ENCODE data around the gene CEP63.

CEP63 gene

DNA sequence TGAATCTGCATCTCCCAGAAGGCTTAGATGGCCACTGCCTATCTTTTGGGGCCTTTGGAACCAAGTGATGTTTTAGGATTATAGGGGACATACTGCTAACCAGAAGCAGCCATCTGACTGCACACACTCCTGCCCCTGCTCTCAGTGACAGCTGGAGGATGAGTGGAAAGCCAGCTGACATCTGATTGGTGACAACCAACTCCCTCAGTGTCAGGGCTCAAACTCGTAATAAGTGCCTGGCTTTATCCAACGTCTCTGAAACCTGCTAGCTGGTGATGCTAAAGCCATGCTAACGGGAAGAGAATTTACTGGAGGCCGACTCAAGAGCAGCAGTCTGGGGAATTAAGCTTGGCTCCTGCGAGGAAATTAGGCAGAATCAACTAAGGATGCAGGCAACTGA, 129.9 kb downstream of the CEP63 start:
- DNase-seq (ENCODE audit: low read depth), result no peak
- TF ChIP-seq, protein P1, sequence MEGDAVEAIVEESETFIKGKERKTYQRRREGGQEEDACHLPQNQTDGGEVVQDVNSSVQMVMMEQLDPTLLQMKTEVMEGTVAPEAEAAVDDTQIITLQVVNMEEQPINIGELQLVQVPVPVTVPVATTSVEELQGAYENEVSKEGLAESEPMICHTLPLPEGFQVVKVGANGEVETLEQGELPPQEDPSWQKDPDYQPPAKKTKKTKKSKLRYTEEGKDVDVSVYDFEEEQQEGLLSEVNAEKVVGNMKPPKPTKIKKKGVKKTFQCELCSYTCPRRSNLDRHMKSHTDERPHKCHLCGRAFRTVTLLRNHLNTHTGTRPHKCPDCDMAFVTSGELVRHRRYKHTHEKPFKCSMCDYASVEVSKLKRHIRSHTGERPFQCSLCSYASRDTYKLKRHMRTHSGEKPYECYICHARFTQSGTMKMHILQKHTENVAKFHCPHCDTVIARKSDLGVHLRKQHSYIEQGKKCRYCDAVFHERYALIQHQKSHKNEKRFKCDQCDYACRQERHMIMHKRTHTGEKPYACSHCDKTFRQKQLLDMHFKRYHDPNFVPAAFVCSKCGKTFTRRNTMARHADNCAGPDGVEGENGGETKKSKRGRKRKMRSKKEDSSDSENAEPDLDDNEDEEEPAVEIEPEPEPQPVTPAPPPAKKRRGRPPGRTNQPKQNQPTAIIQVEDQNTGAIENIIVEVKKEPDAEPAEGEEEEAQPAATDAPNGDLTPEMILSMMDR (IDR thresholded peaks at IDR 0.05; ENCODE audit: insufficient read depth, low read depth, low read length, missing control alignments), result no peak
- no peak overlapping the region for H3K4me3 ChIP-seq (ENCODE audit: low read depth, low read length)

DNA sequence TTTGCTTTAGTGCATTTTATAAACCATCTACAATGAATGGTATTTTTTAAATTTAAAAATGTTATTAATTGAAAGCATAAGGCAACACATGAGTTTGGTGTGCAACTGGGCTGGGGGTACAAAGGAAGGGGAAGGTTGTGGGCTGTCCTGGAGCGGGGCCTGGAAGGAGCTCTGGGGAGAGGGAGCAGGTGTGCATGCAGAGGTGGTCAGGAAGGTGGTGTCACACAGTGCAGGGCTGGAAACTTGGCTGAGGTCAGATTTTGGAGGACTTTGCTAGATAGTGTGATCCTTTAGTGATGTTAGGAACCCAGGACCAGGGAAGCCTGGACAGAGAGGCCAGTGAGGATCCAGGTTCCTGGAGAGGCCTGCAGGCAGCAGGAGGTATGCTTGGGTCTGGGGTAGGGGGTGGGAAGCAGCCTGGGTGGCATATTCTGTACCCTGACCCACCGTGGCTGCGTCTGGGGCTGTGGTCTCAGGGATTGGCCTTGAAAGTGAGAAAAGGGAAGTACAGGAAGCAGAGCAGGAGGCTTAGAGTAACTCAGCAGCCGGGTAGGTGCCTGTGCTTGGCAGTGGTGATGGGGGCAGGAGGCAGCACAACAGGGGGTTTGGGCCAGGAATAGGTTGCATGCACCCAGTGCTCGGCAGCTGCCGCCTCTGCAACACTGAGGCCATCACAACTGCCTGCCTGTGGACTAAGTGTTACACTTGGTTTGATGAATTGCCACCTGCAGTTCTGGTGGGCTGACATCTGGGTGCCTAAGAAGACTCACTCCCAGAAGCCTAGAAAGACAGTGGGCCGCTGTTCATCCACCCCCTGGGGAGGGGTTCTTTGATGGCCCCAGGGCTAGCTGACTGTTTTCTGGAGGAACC, 132.0 kb downstream of the CEP63 start:
- TF ChIP-seq, protein P1 (IDR thresholded peaks at IDR 0.05; ENCODE audit: insufficient read depth, low read depth, low read length, missing control alignments), result no peak
- no peak for DNase-seq (ENCODE audit: low read depth)

DNA sequence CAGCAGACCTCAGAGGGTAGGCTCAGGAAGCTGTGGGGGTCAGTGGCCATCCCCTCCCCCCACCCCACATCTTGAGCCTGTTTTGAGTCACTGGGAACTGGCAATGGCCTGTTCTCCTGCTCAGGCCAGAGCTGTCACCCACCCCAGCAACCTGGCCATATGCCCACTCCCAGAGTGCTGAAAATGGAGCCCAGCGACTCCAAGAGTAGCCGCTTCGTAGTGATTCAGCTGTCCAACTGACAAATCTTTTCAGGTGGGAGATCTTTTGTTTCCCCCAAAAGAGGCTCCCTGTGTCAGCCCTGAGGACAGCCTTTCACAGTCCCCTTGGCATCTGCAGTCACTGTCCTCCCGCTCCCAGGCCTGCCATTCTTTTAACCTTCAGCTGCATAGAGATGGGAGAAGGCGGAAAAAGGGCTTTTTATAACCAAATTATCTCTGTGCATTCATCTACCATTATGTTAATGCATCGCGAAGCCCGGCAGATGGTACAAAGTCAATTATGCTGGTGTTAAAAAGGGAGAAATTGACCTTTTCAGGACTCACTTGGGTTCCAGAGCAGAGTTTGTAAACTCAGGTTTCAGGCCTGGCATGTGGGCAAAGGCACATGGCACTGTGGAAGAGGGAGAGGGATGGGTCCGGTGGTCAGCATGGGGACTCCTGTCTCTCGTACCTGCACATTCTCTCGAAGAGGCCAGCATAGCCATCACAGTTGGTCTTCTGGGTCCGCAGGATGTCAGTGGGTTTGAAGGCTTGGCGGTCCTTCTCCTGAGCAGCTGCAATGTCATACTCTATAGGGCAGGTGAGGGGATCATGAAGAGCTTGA, 132.8 kb downstream of the CEP63 start:
- no peak overlapping the region for H3K4me3 ChIP-seq (ENCODE audit: low read depth, low read length)
- no peak for DNase-seq (ENCODE audit: low read depth)
- TF ChIP-seq, protein P1 (IDR thresholded peaks at IDR 0.05; ENCODE audit: insufficient read depth, low read depth, low read length, missing control alignments), result no peak

More for the DNA sequence above, 132.0 kb downstream of the CEP63 start:
- no peak overlapping the region for H3K4me3 ChIP-seq (ENCODE audit: low read depth, low read length)

DNA sequence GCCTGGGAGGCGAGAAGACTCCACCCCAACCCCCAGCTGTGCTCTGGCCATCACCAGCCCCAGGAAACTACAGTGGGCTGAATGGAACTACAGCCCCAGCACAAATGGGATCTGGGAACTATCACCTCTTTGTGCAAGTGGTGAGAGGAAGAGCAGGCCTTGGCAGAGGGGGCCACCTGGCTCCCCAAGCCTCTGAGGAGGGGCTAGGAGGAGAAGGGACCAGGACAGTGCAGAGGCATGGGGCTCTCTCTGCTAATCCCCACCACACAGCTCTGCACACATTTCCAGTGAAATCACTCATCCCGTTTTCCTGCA, 133.4 kb downstream of the CEP63 start:
- DNase-seq (ENCODE audit: low read depth), result no peak
- TF ChIP-seq, protein P1 (IDR thresholded peaks at IDR 0.05; ENCODE audit: insufficient read depth, low read depth, low read length, missing control alignments), result no peak
- no peak overlapping the region for H3K4me3 ChIP-seq (ENCODE audit: low read depth, low read length)

DNA sequence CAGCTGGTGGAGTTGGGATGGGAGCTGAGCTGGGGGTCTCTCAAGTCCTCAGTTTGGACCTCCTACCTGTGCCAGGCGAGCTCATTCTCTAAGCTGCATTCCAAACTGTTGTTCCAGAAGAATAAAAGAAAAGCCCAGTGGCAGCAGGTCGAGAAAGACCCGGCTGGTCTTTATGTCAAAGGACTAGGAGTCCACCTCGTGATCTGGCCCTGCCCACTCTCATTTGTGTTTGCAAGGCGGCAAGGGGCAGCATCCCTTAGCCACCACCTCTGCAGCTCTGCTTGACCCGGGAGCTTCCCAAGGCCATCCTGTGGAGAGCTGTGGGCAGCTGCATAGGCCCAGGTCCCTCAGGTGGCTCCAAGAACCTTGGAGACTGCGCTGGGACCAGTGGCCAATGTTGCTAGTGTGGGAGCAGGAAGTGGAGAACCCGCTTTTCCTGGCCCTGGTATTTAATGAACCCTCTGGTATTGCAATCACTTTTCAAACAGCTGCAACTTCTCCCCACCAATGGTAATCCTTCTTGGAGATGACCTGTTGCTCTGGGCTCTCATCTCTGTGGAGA, 134.1 kb downstream of the CEP63 start:
- DNase-seq (ENCODE audit: low read depth), result no peak
- TF ChIP-seq, protein P1 (IDR thresholded peaks at IDR 0.05; ENCODE audit: insufficient read depth, low read depth, low read length, missing control alignments), result no peak
- H3K4me3 ChIP-seq (ENCODE audit: low read depth, low read length), result no peak overlapping the region

DNA sequence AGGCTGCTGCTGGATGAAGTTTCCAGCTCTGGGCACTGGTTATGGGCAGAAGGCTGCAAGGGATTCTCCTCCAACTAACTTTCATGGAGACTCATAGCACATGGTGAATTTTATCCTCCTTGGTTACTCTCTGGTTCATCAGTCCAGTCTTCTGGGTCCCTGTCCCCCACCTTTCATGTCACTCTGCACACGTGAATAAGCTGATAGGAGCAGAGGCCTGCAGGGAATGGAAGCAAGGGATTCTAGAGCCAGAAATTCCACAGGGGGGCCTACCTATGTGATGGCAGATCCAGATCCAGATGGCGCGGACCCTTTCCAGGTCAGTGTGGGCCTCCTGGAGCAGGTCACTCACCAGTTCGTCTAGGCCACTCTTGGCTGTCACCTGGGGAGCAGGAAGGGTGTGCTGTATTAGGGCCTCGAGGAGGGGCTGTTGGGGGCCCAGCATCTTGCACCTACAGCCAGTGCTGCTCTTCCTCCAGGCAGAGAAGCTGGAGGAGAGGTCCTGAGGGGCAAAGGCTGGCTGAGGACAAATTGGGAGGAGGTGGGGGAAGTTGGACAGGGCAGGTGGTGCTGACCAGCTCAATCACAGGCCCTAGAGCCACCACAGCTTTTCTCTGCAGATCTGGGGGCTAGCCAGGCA, 134.7 kb downstream of the CEP63 start:
- TF ChIP-seq, protein P1 (IDR thresholded peaks at IDR 0.05; ENCODE audit: insufficient read depth, low read depth, low read length, missing control alignments), result no peak
- no peak for DNase-seq (ENCODE audit: low read depth)
- H3K4me3 ChIP-seq (ENCODE audit: low read depth, low read length), result no peak overlapping the region
